ENCODE data around the gene ACYP1. TPM values are rescaled to one million over a fixed set of nuclear protein-coding genes. Genes with fewer than 3 reads are reported as not detected.

Gene ACYP1
- total RNA-seq, 1 experiment from 2014 or later = 11.7 TPM

- peak overlapping the region; percentile 83 for H3K4me3 Mint-ChIP-seq (ENCODE audit: unreplicated experiment)
- peaks cover 20% of the 10 kb centered on the region for H3K36me3 Mint-ChIP-seq (ENCODE audit: insufficient read depth, unreplicated experiment)
- H3K9me3 Mint-ChIP-seq (ENCODE audit: unreplicated experiment) = no peaks in the 10 kb centered on the region
- intact Hi-C loops (cut with micrococcal nuclease) = no loop called here
- peak overlapping the region; percentile 95 for H3K27ac Mint-ChIP-seq (ENCODE audit: low read depth, unreplicated experiment)
- H3K4me1 Mint-ChIP-seq (ENCODE audit: insufficient read depth, unreplicated experiment) = peaks cover 36% of the 10 kb centered on the region
- TF ChIP-seq CTCF (IDR thresholded peaks at IDR 0.05; ENCODE audit: unreplicated experiment) = no peak
- no TSS peak for BruUV-seq (replicated peaks)
- no peaks in the 10 kb centered on the region for H3K27me3 Mint-ChIP-seq (ENCODE audit: insufficient read depth, unreplicated experiment)
- ChIA-PET CTCF (interaction anchor here (0.6 to 1.1 kb wide), 6 partner anchors 105 to 548 kb away, joined by 3 to 4 read pairs (median 3); no protein-coding TSS in a partner anchor), POLR2A (interaction anchor here (0.9 to 4.9 kb wide), 5 partner anchors 13 to 48 kb away, joined by 3 to 49 read pairs (median 6); partner anchors contain the start of genes ACYP1 and ZC2HC1C)
- no peak for DNase-seq (ENCODE audit: unreplicated experiment)
Observed at GRCh38 chr14:75051556-75051899, 12.3 kb downstream of the ACYP1 start.

GRCh38 chr14:75050852-75051555, 12.8 kb downstream of the ACYP1 start, which contains the start of gene MLH3:
MLH3 (minus strand) TSS chr14:75051467; CDS start chr14:75049655, 1,812 bp downstream.
- intact Hi-C loops (cut with micrococcal nuclease) = no loop called here
- no peak for TF ChIP-seq CTCF (IDR thresholded peaks at IDR 0.05; ENCODE audit: unreplicated experiment)
- Mint-ChIP-seq H3K27ac (ENCODE audit: low read depth, unreplicated experiment) (peak within 1 kb of the TSS; percentile 95), H3K36me3 (ENCODE audit: insufficient read depth, unreplicated experiment) (peaks cover 17% of the 10 kb centered on the region), H3K9me3 (ENCODE audit: unreplicated experiment) (no peaks in the 10 kb centered on the region), H3K4me3 (ENCODE audit: unreplicated experiment) (peak within 1 kb of the TSS; percentile 83), H3K27me3 (ENCODE audit: insufficient read depth, unreplicated experiment) (no peaks in the 10 kb centered on the region), H3K4me1 (ENCODE audit: insufficient read depth, unreplicated experiment) (peaks cover 36% of the 10 kb centered on the region)
- POLR2A ChIA-PET = interaction anchor here (0.6 to 4.9 kb wide), 7 partner anchors 14 to 818 kb away, joined by 3 to 49 read pairs (median 6); partner anchors contain the start of genes ACYP1 and ZC2HC1C
- DNase-seq (ENCODE audit: unreplicated experiment) = peak; percentile 84
- TSS peak; percentile 32 for BruUV-seq (replicated peaks)
- CTCF ChIA-PET = interaction anchor here (0.7 to 1.2 kb wide), 5 partner anchors 104 to 548 kb away, joined by 3 to 4 read pairs (median 3); no protein-coding TSS in a partner anchor

GRCh38 chr14:75049731-75050201, 14.1 kb downstream of the ACYP1 start:
- ChIA-PET POLR2A (interaction anchor here (0.8 to 4.9 kb wide), 7 partner anchors 9 to 209 kb away, joined by 3 to 49 read pairs (median 4); partner anchors contain the start of genes ACYP1, PGF and ZC2HC1C), CTCF (interaction anchor here (0.5 to 2.4 kb wide), 6 partner anchors 8 to 186 kb away, joined by 3 to 8 read pairs (median 3); no protein-coding TSS in a partner anchor)
- peak overlapping the region; percentile 83 for H3K4me3 Mint-ChIP-seq (ENCODE audit: unreplicated experiment)
- BruUV-seq (replicated peaks) = no TSS peak
- no peaks in the 10 kb centered on the region for H3K9me3 Mint-ChIP-seq (ENCODE audit: unreplicated experiment)
- intact Hi-C loops (cut with micrococcal nuclease) = no loop called here
- TF ChIP-seq CTCF (IDR thresholded peaks at IDR 0.05; ENCODE audit: unreplicated experiment) = no peak
- peaks cover 37% of the 10 kb centered on the region for H3K4me1 Mint-ChIP-seq (ENCODE audit: insufficient read depth, unreplicated experiment)
- peak; percentile 47 for DNase-seq (ENCODE audit: unreplicated experiment)
- H3K27me3 Mint-ChIP-seq (ENCODE audit: insufficient read depth, unreplicated experiment) = no peaks in the 10 kb centered on the region
- peak overlapping the region; percentile 95 for H3K27ac Mint-ChIP-seq (ENCODE audit: low read depth, unreplicated experiment)
- H3K36me3 Mint-ChIP-seq (ENCODE audit: insufficient read depth, unreplicated experiment) = peaks cover 21% of the 10 kb centered on the region

- intact Hi-C loops (cut with micrococcal nuclease) = no loop called here
- no peaks in the 10 kb centered on the region for H3K9me3 Mint-ChIP-seq (ENCODE audit: unreplicated experiment)
- DNase-seq (ENCODE audit: unreplicated experiment) = no peak
- POLR2A ChIA-PET = interaction anchor here (0.8 to 4.9 kb wide), 8 partner anchors 9 to 247 kb away, joined by 3 to 49 read pairs (median 4); partner anchors contain the start of genes ACYP1, PGF and ZC2HC1C
- H3K27ac Mint-ChIP-seq (ENCODE audit: low read depth, unreplicated experiment) = no peak overlapping the region
- H3K36me3 Mint-ChIP-seq (ENCODE audit: insufficient read depth, unreplicated experiment) = peaks cover 21% of the 10 kb centered on the region
- no peak overlapping the region for H3K4me3 Mint-ChIP-seq (ENCODE audit: unreplicated experiment)
- BruUV-seq (replicated peaks) = no TSS peak
- no peaks in the 10 kb centered on the region for H3K27me3 Mint-ChIP-seq (ENCODE audit: insufficient read depth, unreplicated experiment)
- no peak for TF ChIP-seq CTCF (IDR thresholded peaks at IDR 0.05; ENCODE audit: unreplicated experiment)
- CTCF ChIA-PET = interaction anchor here (0.9 to 2.4 kb wide), 5 partner anchors 11 to 188 kb away, joined by 3 to 8 read pairs (median 4); no protein-coding TSS in a partner anchor
- H3K4me1 Mint-ChIP-seq (ENCODE audit: insufficient read depth, unreplicated experiment) = peaks cover 37% of the 10 kb centered on the region
Observed at GRCh38 chr14:75049136-75049535, 14.7 kb downstream of the ACYP1 start.

Measured in MCF 10A (cell line).